Measurements from ENCODE around the gene ETFDH. TPM values are rescaled to one million over a fixed set of nuclear protein-coding genes. Genes with fewer than 3 reads are reported as not detected.
"Not testable (repeated sequence)": the region's sequence is repeated elsewhere in the genome, so short reads cannot be mapped to it uniquely, and the experiment has no call there.

Gene ETFDH
- polyA plus RNA-seq, 1 donor (not counting 4 experiments of a cell fraction or from before 2014, with no cell fraction given), result 25.5 TPM

DNA sequence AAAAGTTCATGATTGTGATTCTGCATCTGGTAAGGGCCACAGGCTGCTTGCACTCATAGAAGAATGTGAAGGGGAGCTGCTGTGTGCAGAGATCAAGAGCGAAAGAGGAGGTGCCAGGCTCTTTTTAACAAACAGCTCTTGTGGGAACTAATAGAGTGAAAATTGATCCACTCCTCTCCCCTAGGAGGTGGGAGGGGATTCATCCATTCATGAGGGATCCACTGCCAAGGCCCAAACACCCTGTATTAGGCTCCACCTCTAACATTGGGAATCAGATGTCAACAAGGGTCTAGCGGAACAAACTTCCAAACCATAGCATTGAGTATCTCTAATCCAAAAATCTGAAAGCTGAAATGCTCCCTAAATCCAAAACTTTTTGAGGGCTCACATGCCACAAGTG is 67.5 kb downstream of the ETFDH start:
- H3K36me3 ChIP-seq (ENCODE audit: control insufficient read depth in 2 of 2, extremely low read depth in 1 of 2, insufficient read depth in 2 of 2, low read length in 2 of 2), result no peaks in the 10 kb centered on the region
- no peak overlapping the region for H3K9ac ChIP-seq (ENCODE audit: control insufficient read depth, extremely low read depth, insufficient read depth, low read length)
- H3K9me3 ChIP-seq (ENCODE audit: control insufficient read depth, low read depth, low read length), result no peaks in the 10 kb centered on the region
- H2AFZ ChIP-seq (ENCODE audit: control insufficient read depth, low read length), result no peak overlapping the region
- no peak overlapping the region for H3K4me3 ChIP-seq (ENCODE audit: control insufficient read depth in 2 of 3, extremely low read depth in 1 of 3, insufficient read depth in 2 of 3, low read depth in 1 of 3, low read length in 3 of 3)
- no peaks in the 10 kb centered on the region for H3K9me1 ChIP-seq (ENCODE audit: control insufficient read depth, extremely low read depth, insufficient read depth, low read length)
- FAIRE-seq (no peak), DNase-seq (ENCODE audit: low read depth, low spot score) (no peak)
- dilution Hi-C loops (cut with MboI; ENCODE audit: extremely low pct_ligation_motif_present, low sequenced_read_pairs), result no loop called here
- H3K27me3 ChIP-seq (ENCODE audit: control insufficient read depth, extremely low read depth, insufficient read depth, low read length), result no peaks in the 10 kb centered on the region
- no peak overlapping the region for H3K4me2 ChIP-seq (ENCODE audit: control insufficient read depth, extremely low read depth, insufficient read depth, low read depth, low read length)
- H4K20me1 ChIP-seq (ENCODE audit: control insufficient read depth, extremely low read depth, insufficient read depth, low read length), result no peaks in the 10 kb centered on the region
- H3K27ac ChIP-seq (ENCODE audit: control insufficient read depth, insufficient read depth, low read length), result no peak overlapping the region
- H3K4me1 ChIP-seq (ENCODE audit: control insufficient read depth, extremely low read depth, insufficient read depth, low read length), result no peaks in the 10 kb centered on the region
- no peak for TF ChIP-seq EZH2 (IDR thresholded peaks at IDR 0.05; ENCODE audit: low read length)
- TF ChIP-seq, protein P1, sequence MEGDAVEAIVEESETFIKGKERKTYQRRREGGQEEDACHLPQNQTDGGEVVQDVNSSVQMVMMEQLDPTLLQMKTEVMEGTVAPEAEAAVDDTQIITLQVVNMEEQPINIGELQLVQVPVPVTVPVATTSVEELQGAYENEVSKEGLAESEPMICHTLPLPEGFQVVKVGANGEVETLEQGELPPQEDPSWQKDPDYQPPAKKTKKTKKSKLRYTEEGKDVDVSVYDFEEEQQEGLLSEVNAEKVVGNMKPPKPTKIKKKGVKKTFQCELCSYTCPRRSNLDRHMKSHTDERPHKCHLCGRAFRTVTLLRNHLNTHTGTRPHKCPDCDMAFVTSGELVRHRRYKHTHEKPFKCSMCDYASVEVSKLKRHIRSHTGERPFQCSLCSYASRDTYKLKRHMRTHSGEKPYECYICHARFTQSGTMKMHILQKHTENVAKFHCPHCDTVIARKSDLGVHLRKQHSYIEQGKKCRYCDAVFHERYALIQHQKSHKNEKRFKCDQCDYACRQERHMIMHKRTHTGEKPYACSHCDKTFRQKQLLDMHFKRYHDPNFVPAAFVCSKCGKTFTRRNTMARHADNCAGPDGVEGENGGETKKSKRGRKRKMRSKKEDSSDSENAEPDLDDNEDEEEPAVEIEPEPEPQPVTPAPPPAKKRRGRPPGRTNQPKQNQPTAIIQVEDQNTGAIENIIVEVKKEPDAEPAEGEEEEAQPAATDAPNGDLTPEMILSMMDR (optimal IDR thresholded peaks at IDR 0.05 in 1 of 3, IDR thresholded peaks at IDR 0.05 in 1 of 3, conservative IDR thresholded peaks at IDR 0.05 in 1 of 3; ENCODE audit: extremely low read depth in 1 of 3, insufficient read depth in 2 of 3, low read length in 3 of 3), result no peak
- H3K79me2 ChIP-seq (ENCODE audit: control insufficient read depth, insufficient read depth, low read length), result no peaks in the 10 kb centered on the region

DNA sequence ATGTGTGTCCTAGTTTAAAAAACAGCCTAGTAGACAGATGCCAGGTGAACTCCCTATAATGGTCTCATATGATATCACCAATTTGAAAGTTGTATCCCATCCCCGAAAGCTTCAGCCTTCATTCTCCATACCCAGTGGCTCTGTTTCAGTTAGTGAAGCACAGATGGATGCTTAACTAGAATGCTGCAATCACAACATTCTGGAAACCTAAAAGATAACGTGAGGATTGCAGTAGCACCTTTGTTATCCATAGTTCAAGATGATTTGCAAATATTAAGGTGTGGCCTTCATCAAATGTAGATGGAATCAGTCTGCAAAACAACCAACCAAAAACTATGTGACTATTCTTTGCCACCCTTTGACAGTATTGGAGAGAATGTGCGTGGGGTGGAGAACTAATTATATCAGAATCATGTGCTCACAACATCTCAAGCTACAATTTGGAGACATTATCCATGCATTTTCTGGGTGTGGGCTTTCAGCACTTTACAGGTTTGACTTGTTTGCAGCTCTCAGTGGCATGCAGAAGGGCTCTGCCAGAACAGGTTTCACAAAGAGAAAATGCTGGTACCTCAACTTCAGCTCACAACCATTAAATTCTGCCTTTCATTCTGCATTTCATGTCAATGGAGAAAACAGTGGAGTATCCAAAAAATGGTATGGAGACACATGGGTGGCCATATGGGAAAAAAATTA is 69.4 kb downstream of the ETFDH start:
- TF ChIP-seq, protein P1 (optimal IDR thresholded peaks at IDR 0.05 in 1 of 3, IDR thresholded peaks at IDR 0.05 in 1 of 3, conservative IDR thresholded peaks at IDR 0.05 in 1 of 3; ENCODE audit: extremely low read depth in 1 of 3, insufficient read depth in 2 of 3, low read length in 3 of 3), result no peak
- no peak for TF ChIP-seq EZH2 (IDR thresholded peaks at IDR 0.05; ENCODE audit: low read length)
- Histone ChIP-seq H3K4me1 (ENCODE audit: control insufficient read depth, extremely low read depth, insufficient read depth, low read length) (no peaks in the 10 kb centered on the region), H3K9me3 (ENCODE audit: control insufficient read depth, low read depth, low read length) (no peaks in the 10 kb centered on the region), H3K27me3 (ENCODE audit: control insufficient read depth, extremely low read depth, insufficient read depth, low read length) (no peaks in the 10 kb centered on the region), H3K4me2 (ENCODE audit: control insufficient read depth, extremely low read depth, insufficient read depth, low read depth, low read length) (no peak overlapping the region), H3K79me2 (ENCODE audit: control insufficient read depth, insufficient read depth, low read length) (no peaks in the 10 kb centered on the region), H3K4me3 (ENCODE audit: control insufficient read depth in 2 of 3, extremely low read depth in 1 of 3, insufficient read depth in 2 of 3, low read depth in 1 of 3, low read length in 3 of 3) (no peak overlapping the region), H2AFZ (ENCODE audit: control insufficient read depth, low read length) (no peak overlapping the region), H3K27ac (ENCODE audit: control insufficient read depth, insufficient read depth, low read length) (no peak overlapping the region), H3K36me3 (ENCODE audit: control insufficient read depth in 2 of 2, extremely low read depth in 1 of 2, insufficient read depth in 2 of 2, low read length in 2 of 2) (no peaks in the 10 kb centered on the region), H3K9ac (ENCODE audit: control insufficient read depth, extremely low read depth, insufficient read depth, low read length) (no peak overlapping the region), H3K9me1 (ENCODE audit: control insufficient read depth, extremely low read depth, insufficient read depth, low read length) (no peaks in the 10 kb centered on the region), H4K20me1 (ENCODE audit: control insufficient read depth, extremely low read depth, insufficient read depth, low read length) (no peaks in the 10 kb centered on the region)
- DNase-seq (ENCODE audit: low read depth, low spot score) (no peak), FAIRE-seq (no peak)
- dilution Hi-C loops (cut with MboI; ENCODE audit: extremely low pct_ligation_motif_present, low sequenced_read_pairs), result no loop called here

DNA sequence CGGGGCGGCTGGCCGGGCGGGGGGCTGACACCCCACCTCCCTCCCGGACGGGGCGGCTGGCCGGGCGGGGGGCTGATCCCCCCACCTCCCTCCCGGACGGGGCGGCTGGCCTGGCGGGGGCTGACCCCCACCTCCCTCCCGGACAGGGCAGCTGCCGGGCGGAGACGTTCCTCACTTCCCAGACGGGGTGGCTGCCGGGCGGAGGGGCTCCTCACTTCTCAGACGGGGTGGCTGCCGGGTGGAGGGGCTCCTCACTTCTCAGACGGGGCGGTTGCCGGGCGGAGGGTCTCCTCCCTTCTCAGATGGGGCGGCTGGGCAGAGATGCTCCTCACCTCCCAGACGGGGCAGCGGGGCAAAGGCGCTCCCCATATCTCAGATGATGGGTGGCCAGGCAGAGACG is 74.4 kb downstream of the ETFDH start:
- H3K27ac ChIP-seq (ENCODE audit: control insufficient read depth, insufficient read depth, low read length); H3K9me3 ChIP-seq (ENCODE audit: control insufficient read depth, low read depth, low read length); H3K27me3 ChIP-seq (ENCODE audit: control insufficient read depth, extremely low read depth, insufficient read depth, low read length); FAIRE-seq; DNase-seq (ENCODE audit: low read depth, low spot score); dilution Hi-C loops (cut with MboI; ENCODE audit: extremely low pct_ligation_motif_present, low sequenced_read_pairs); H2AFZ ChIP-seq (ENCODE audit: control insufficient read depth, low read length); H3K79me2 ChIP-seq (ENCODE audit: control insufficient read depth, insufficient read depth, low read length); H3K4me2 ChIP-seq (ENCODE audit: control insufficient read depth, extremely low read depth, insufficient read depth, low read depth, low read length); H3K4me3 ChIP-seq (ENCODE audit: control insufficient read depth in 2 of 3, extremely low read depth in 1 of 3, insufficient read depth in 2 of 3, low read depth in 1 of 3, low read length in 3 of 3); H3K9ac ChIP-seq (ENCODE audit: control insufficient read depth, extremely low read depth, insufficient read depth, low read length); H3K9me1 ChIP-seq (ENCODE audit: control insufficient read depth, extremely low read depth, insufficient read depth, low read length); H3K36me3 ChIP-seq (ENCODE audit: control insufficient read depth in 2 of 2, extremely low read depth in 1 of 2, insufficient read depth in 2 of 2, low read length in 2 of 2); H4K20me1 ChIP-seq (ENCODE audit: control insufficient read depth, extremely low read depth, insufficient read depth, low read length); H3K4me1 ChIP-seq (ENCODE audit: control insufficient read depth, extremely low read depth, insufficient read depth, low read length): not testable (repeated sequence)

Data from keratinocyte (primary cell).